Measurements from ENCODE around the gene UMAD1. TPM values are rescaled to one million over a fixed set of nuclear protein-coding genes. Genes with fewer than 3 reads are reported as not detected.

UMAD1 gene
- total RNA-seq, 1 donor from 2014 or later: 18.6 TPM

DNA sequence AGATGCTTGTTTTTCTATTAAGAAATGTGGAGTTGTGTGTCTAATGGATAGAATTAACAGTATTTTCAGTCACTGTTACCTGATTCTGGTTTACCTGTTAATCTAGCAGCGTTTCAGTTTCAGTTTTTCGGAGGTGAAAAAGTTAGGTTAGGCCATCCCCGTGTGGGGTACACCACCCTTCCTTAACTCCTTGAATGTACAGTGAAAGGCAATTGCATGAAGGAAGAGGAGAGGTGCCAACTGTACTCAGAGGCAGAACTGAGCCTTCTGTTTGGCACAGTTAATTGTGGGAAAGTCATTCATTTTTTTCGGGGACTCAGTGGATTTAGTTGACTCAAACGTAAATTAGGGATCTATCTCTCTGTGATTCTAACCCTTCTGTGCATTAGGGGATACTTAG, 42.3 kb downstream of the UMAD1 start:
- DNase-seq (ENCODE audit: low spot score) (no peak), ATAC-seq (no peak)
- intact Hi-C loops (cut with DNase I): loop anchor here (5.0 kb wide), 1 partner anchor 79 kb away; no protein-coding TSS in a partner anchor

DNA sequence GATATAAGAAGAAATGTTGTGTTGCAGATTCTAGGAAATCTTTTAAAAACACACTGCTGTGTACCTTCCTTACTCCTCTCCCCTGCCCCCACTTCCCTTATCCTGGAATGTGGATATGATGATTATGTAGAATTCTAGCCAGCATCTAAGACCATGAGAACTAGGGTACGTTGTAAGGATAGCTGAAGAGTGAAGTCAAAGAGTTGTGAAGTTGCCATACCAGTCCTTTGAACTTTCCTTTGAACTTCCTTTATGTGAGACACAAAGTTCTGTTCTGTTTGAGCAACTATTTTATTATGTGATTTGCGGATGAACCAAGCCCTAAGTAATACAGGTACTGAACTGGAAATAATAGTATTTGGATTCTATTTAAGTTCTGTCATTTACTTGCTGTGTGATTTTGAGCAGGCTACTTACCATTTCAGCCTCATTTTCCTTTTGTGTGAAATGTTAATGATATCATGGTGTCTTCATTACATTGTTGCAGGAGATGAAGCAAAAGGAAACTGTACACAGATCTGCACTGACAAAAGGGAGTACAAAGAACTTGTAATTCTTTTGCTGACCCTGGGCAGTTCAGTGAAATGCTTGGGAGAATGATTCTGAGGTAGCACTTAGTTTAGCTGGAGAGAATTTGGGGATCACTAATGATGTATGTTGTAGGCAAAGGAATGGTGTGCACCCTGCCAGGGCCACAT, 46.4 kb downstream of the UMAD1 start:
- no peak for DNase-seq (ENCODE audit: low spot score)
- ATAC-seq: no peak
- intact Hi-C loops (cut with DNase I): no loop called here

DNA sequence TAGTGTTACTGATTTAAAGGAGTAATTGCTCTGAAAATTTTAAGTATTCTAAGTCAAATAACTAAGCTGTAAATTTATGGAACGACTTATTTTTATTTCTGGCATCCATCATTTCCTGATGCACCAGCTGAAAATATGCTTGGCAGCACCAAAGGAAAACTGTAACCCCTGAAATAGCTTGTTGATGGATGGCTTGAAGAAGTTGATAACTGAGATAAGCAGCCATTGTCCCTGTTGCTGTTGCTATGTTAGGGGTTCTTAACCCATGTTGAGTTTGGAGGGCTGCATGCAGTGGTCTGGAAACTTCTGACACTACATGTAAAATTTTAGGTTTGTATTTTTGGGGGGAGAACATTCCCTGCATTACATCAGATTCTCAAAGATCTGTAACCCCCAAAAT, 47.2 kb downstream of the UMAD1 start:
- ATAC-seq (no peak), DNase-seq (ENCODE audit: low spot score) (no peak)
- intact Hi-C loops (cut with DNase I): no loop called here

DNA sequence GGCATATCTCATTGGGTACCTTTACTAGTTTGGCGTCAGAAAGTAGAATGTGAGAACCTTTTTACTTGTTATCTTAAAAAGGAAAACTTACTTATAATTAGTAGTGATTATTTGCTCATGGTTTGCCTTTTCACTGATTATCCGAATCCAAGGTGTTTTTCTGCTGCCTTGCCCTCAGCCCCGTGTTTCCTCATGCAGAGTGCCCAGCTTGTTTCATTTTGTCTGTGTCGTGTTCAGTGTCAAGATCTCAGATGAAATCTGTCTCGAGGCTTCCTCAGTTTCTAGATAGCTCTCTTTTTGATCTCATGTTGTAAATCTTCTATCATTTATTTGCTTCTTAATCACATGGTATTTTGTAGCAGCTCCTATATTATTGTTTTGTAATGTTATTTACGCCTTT, 47.8 kb downstream of the UMAD1 start:
- ATAC-seq: no peak
- no peak for DNase-seq (ENCODE audit: low spot score)
- intact Hi-C loops (cut with DNase I): no loop called here

DNA sequence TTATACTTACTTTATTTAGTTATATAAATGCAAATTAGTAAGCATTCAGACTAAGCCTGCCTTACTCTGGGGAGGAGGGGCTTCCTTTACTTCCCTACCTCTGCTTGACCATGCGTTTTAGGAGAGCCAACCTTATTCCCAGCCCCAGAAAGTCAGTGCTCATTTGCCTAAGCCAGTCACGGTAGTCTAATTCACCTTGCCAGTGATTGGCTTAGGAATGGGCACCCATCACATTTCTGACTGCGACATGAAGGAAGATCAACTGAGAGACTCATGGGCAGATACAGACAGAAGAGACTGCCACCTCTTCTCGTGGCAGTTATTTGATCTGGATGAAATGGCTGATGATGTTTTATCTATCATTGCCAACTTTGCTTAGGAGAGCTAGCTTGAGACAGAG, 48.4 kb downstream of the UMAD1 start:
- no peak for DNase-seq (ENCODE audit: low spot score)
- intact Hi-C loops (cut with DNase I): no loop called here
- no peak for ATAC-seq

DNA sequence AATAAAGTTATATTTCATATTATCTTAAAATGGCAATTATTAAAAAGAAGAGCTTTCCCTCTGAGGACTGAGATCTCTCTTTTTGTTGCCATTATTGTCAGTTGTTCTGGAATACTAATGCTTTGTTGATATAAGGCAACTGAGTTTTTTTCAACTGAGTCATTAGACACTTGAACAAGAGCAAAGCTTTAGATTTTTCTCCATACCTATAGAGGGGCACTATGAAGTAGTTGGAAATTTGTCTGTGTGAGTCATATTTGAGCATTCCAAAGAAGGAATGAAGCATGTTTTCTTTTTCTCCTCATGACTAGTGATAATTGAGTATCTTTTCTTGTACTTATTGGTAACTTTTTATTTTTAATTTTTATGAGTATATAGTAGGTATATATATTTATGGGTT, 53.3 kb downstream of the UMAD1 start:
- DNase-seq (ENCODE audit: low spot score): no peak
- intact Hi-C loops (cut with DNase I): no loop called here
- ATAC-seq: no peak

DNA sequence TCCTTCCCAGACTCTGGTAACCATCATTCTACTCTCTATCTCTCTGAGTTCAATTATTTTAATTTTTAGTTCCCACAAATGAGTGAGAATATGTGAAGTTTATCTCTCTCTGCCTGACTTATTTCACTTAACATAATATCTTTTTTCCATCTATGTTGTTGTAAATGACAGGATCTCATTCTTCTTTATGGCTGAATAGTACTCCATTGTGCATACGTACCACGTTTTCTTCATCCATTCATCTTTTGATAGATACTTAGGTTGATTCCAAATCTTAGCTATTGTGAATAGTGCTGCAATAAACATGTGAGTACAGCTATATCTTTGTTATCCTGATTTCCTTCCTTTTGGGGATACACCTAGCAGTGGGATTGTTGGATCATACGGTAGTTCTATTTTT, 54.0 kb downstream of the UMAD1 start:
- ATAC-seq (no peak), DNase-seq (ENCODE audit: low spot score) (no peak)
- intact Hi-C loops (cut with DNase I): no loop called here

DNA sequence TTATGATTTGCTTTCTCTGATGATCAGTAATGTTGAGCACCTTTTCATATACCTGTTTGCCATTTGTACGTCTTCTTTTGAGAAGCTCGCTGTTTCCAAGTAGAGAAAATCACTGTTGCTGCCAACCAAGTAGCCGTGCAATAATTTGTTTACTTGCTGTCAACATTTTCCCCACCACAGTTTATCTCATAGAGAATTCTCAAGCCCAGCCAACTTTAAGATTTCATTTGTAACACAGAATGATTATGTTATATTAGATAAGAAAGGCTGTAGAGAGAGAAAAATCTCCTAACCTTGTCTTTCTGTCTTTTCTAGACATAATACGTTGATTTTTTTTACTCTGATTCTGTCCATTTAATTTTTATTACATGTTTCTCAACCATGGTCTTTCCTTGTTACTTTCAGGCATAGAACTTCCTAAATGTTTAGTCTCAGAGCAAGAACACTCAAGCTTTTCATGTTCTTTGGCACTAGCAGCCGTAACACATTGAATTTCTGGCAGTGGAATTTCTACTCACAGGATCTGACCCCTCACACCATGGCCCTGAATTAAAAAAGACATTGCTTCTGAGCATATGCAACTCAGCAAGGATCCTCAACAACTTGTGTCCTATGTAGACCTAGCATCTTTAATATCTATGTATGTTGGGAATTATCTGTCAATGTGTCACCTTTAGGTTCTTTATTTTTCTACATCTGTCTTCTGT, 54.7 kb downstream of the UMAD1 start:
- ATAC-seq (peak; percentile 60), DNase-seq (ENCODE audit: low spot score) (no peak)
- intact Hi-C loops (cut with DNase I): no loop called here

DNA sequence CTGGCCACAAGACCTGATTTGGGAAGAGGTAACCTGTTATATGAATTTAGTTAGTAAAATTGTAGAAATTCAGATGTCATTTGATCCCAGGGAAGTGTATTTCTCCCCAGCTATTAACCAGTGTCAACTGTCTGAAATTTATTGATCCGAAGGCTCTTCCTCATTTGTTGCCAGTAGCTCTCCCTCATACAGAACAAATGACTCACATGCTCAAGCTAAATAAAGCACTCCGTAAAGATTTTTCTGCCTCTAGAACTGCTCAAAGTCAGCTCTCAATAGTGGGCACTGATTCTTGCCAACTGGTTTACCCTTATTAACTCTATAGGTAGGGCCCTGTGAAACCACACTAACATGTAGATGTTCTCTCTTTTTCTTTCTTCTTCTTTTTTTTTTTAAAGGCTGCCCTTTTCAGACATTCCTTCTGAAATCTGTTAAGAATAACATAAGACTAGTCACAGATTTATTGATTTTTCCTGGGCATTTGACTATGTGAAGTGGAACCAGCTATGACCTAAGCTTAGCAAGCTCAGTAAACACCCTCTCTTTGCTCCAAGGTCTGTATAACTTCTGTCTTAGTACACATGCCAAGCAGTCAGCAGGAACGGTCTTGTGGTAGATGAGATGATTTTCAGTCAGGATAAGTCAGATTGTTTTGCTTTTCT, 56.0 kb downstream of the UMAD1 start:
- ATAC-seq: no peak
- DNase-seq (ENCODE audit: low spot score): no peak
- intact Hi-C loops (cut with DNase I): no loop called here

DNA sequence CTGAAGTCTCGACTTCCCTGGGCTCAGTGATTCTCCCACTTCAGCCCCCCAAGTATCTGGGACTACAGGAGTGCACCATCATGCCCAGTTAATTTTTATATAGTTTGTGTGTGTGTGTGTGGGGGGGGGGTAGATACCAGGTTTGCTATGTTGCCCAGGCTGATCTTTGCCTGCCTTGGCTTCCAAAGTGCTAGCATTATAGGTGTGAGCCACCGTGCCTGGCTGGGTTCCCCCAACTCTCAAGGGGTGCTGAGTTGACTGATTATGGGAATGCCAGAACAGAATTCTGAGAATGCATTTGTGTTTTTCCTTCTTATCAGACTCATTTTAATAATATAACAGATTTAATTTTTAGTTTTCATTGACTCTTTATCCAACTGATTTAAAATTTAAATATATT, 58.4 kb downstream of the UMAD1 start:
- no peak for DNase-seq (ENCODE audit: low spot score)
- no peak for ATAC-seq
- intact Hi-C loops (cut with DNase I): no loop called here

DNA sequence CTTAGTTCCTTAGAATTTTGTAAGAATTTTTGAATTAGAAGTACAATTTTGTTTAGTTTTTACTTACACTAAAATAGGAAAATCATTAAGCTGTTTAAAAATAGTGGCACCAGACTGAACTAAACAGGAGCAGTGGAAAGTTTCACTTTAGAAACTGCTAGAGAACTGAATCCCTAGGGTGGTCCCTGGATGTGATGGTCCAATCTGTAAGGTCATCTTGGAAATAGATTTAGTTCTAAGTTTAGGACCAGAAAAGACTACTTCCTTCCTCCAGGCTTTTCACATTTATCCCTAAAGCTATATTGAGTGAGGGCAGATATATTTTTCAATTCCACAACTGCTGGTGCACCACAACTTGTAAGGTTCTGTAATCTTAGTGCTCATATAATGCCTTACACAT, 58.8 kb downstream of the UMAD1 start:
- DNase-seq (ENCODE audit: low spot score) (no peak), ATAC-seq (no peak)
- intact Hi-C loops (cut with DNase I): no loop called here

DNA sequence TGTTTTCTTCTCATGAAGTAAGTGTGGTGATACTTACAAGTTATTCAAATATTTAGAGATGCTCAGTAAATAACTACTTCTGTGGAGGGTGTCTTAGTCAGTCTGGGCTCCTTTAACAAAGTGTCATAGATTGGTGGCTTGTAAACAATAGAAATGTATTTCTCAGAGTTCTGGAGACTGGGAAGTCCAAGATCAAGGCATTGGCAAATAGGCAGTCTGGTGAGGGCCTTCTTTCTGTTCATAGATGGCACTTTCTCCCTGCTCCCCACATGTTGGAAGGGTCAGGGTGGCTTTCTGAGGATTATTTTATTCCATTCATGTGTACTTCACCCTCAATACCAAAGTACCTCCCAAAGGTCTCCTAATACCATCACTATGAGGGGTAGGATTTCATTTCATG, 59.4 kb downstream of the UMAD1 start:
- no peak for ATAC-seq
- no peak for DNase-seq (ENCODE audit: low spot score)
- intact Hi-C loops (cut with DNase I): no loop called here

DNA sequence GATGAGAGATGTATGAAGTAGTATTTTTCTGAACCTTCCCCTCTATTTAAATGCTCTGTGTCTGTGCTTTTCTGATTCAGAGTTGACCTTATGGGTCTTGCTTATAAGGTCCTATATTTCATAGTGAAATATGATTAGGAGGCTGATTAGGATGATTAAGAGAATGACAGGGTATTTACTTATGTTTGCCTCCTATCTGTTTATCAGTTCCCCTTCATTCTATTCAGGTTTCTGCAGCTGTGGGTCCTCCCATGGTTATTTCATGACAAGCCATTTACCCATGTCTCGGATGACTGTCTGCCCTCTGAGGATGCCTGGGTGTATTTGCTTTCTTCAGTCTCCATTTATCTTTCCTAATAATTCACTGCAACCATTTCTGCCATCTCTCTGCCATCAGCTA, 61.0 kb downstream of the UMAD1 start:
- DNase-seq (ENCODE audit: low spot score) (no peak), ATAC-seq (no peak)
- intact Hi-C loops (cut with DNase I): no loop called here

DNA sequence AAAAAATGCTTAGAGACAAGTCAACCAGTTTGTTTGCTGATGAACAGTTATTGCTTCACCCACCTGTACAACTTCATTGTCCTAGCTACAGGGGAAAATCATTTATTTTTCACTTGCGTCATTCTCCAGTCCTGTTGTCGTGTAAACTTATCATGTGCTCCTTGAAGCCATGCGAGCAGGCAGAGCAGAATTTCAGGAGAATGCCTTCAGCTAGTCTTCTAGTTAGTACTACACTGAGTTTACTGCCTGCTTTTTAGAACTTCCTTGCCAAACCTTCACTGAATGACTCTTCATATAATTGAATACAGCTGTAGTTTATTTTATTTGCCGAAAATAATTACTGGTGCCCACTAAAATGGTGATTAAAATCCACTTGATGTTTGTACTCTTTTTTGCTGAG, 62.3 kb downstream of the UMAD1 start:
- DNase-seq (ENCODE audit: low spot score) (no peak), ATAC-seq (no peak)
- intact Hi-C loops (cut with DNase I): no loop called here

DNA sequence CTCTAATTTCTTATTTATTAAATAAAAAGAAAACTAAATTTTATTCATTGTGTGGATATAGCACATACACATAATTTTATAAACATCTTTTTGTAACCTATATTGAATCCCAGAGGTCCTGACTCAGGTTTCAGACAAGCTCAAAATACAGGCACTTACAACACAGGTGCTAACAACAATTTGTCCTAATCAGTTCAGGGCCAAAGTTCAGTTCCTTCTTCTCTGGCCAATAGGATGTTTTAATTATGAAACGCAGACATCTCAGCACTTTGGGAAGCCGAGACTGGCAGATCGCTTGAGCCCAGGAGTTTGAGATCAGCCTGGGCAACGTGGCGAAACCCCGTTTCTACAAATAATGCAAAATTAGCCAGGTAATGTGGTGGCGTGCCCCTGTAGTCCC, 62.9 kb downstream of the UMAD1 start:
- no peak for ATAC-seq
- intact Hi-C loops (cut with DNase I): no loop called here
- no peak for DNase-seq (ENCODE audit: low spot score)

DNA sequence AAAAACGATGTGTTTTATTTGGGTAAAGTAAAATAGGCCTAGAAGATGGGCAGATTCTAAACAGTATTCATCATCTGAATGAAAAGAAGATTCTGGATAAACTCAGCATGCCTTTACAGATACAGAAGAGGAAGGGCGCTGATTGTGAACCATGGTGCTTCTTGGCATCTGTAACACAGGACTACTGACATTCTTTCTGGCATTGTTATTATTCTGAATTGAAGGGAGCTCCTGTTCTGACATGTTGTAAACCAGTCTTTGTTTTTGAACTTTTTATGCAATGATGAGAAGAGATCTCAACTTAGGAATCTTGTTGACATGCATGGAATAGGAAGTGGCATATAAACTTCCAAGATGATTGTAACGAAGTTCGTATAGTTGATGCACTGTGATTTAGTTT, 64.3 kb downstream of the UMAD1 start:
- ATAC-seq (no peak), DNase-seq (ENCODE audit: low spot score) (no peak)
- intact Hi-C loops (cut with DNase I): no loop called here

DNA sequence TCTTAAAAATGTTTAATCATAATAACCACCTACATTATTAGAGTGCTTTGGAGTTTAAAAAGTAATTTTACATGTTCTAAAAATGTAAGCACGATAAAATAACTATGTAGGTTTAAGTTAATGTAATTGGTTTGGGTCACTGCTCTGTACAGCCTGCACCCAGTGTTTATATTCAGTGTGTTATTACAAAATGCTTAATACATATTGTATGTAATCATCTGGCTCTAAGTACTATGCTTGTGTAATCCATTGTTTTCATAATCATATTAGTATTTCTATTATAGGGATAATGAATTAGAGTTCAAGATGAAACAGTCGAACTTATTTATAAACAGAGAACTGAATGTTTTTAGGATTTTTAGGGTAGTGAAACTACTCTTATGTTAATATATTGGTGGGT, 64.8 kb downstream of the UMAD1 start:
- intact Hi-C loops (cut with DNase I): no loop called here
- ATAC-seq: no peak
- DNase-seq (ENCODE audit: low spot score): no peak

DNA sequence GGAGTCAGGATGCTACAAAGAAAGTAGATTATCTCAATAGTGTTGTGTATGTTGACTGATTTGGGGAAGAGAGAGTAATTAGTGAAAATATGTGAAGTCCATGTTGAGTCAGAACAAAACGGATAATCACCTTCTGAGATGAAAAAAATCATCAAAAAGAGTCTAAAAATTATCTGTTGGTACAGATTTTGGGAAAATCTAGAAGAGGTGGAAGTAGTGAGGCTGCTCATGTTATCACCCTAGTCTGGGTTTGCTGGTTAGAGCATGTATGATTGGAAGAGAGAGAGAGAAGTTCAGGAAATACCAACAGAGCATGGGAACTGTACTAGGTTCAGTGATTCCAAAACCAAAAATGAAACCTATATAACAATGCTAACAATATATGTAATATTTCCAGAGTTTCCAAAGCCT, 65.6 kb downstream of the UMAD1 start:
- intact Hi-C loops (cut with DNase I): no loop called here
- no peak for DNase-seq (ENCODE audit: low spot score)
- no peak for ATAC-seq

DNA sequence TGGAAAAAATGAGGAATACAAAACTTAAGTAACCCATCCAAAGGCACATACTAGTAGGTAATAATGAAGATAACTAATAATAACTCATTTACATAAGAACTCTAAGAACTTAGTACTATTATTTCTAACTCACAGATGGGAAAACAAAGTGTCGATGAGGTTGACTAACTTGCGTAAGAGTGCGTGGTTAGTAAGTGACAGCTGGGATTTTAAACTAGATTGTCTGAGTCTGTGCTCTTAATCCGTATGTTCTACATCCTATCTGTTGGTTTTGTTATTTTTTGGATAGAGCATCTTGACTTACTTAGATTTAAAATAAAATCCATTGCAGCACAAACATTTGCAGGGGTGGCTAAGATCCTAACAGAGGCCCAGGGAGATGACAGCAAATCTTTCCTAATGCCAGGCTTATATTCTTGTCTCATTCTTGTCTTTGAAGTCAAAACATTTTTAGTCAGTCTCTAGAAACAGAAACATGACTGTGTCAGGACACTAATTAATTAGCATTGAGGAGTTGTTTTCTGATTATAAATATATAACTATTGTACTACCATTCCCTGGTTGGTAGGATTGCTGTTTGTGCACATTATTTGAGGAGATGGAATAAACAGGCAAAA, 66.1 kb downstream of the UMAD1 start:
- DNase-seq (ENCODE audit: low spot score) (no peak), ATAC-seq (no peak)
- intact Hi-C loops (cut with DNase I): no loop called here

DNA sequence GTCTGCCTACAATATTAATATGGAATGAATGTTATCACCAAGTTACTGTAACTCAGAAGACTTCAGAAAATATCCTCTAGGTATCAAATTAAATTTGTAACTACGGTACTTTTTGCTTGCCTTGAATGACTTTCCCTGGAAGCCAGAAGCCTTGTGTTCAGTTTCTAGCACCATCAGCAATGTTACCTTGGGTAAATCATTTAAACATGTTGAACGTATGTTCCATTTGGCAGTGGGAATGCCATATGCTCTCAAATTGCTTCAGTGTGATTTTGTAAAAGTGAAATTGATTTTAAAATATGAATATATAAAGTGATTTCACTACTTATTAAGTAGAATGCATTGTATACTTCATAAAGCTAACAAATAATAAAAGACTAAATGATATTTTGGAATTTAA, 66.7 kb downstream of the UMAD1 start:
- intact Hi-C loops (cut with DNase I): no loop called here

More for the DNA sequence above, 66.7 kb downstream of the UMAD1 start:
- ATAC-seq (no peak), DNase-seq (ENCODE audit: low spot score) (no peak)

All from sciatic nerve (tissue), 2 donors.